Type B pancreatic cell (in vitro differentiated cells): Measurements from ENCODE around the gene SDK1. TPM values are rescaled to one million over a fixed set of nuclear protein-coding genes. Genes with fewer than 3 reads are reported as not detected.

Experiments
- DNase-seq: peaks from one replicate; pipeline ENCODE4 v3.0.0; 2021; ENCODE audit warnings: mixed read lengths; ENCODE audit not compliant: unreplicated experiment; ENCODE audit errors: extremely low spot score
- H3K27ac Mint-ChIP-seq: 2 replicates; pipeline ENCODE4 v1.8.0; 2021; ENCODE audit warnings: mild to moderate bottlenecking, mixed read lengths
- H3K27me3 Mint-ChIP-seq: 2 replicates; pipeline ENCODE4 v1.8.0; 2021; ENCODE audit warnings: mixed read lengths
- H3K36me3 Mint-ChIP-seq: 2 replicates; pipeline ENCODE4 v1.8.0; 2021; ENCODE audit warnings: mixed read lengths
- H3K4me1 Mint-ChIP-seq: one replicate; pipeline ENCODE4 v1.8.0; 2021; ENCODE audit warnings: mixed read lengths; ENCODE audit not compliant: unreplicated experiment
- H3K4me3 Mint-ChIP-seq: 2 replicates; pipeline ENCODE4 v1.8.0; 2021; ENCODE audit warnings: mild to moderate bottlenecking, mixed read lengths
- H3K9me3 Mint-ChIP-seq: 2 replicates; pipeline ENCODE4 v1.8.0; 2021; ENCODE audit warnings: mixed read lengths
- total RNA-seq: library from RNA; stranded (reverse); gene quantifications from 2 replicates; pipeline ENCODE4 v1.2.1, GENCODE V29; 2021; ENCODE audit warnings: low replicate concordance
- TF ChIP-seq, protein P1 (sequence below): fragments of 200-600 bp; sonication (generic); conservative IDR thresholded peaks from 2 replicates; pipeline ENCODE4 v1.5.0; 2021; ENCODE audit warnings: antibody characterized with exemption, mild to moderate bottlenecking

Gene SDK1
- total RNA-seq, 1 donor from 2014 or later: 26.1 TPM

DNA sequence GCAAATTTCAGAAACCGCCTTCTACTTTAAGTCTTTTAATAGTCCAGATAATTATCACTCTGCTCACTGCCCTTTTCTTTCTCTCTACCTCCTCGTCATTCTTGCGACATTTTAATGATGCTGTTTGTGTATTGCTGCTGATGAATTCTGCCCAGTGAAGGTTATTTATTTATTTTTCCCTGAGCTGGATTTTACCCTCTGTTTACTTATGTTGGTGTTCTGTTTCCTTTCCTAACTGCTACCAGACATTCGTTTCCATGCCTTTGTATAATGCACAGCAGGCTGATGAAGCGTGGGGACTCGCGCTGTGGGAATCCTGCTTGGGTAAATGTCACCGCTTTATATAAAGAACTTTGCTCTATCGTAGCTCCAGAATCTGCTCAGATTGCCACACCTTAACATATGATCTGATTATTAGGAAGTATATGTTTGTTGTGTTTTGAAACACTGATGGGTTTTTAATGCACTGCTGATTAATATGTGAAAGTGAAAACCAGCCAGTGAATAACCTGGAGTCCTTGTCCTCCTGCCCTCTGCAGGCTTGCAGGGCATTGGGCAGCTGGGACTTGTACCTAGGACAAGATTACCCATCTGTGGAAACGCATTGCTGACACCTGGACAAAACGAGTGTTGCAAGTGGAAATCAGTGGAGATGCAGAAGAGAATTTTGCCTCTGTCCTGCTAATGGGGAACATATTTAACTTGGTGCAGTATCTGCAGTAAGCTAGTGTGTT lies 291.5 kb downstream of the SDK1 start:
- Mint-ChIP-seq H3K4me1 (peaks cover 19% of the 10 kb centered on the region), H3K27ac (no peak overlapping the region), H3K36me3 (no peaks in the 10 kb centered on the region), H3K4me3 (peak overlapping the region; percentile 27), H3K27me3 (no peaks in the 10 kb centered on the region), H3K9me3 (no peaks in the 10 kb centered on the region)
- no peak for DNase-seq
- TF ChIP-seq, protein P1, sequence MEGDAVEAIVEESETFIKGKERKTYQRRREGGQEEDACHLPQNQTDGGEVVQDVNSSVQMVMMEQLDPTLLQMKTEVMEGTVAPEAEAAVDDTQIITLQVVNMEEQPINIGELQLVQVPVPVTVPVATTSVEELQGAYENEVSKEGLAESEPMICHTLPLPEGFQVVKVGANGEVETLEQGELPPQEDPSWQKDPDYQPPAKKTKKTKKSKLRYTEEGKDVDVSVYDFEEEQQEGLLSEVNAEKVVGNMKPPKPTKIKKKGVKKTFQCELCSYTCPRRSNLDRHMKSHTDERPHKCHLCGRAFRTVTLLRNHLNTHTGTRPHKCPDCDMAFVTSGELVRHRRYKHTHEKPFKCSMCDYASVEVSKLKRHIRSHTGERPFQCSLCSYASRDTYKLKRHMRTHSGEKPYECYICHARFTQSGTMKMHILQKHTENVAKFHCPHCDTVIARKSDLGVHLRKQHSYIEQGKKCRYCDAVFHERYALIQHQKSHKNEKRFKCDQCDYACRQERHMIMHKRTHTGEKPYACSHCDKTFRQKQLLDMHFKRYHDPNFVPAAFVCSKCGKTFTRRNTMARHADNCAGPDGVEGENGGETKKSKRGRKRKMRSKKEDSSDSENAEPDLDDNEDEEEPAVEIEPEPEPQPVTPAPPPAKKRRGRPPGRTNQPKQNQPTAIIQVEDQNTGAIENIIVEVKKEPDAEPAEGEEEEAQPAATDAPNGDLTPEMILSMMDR: no peak

DNA sequence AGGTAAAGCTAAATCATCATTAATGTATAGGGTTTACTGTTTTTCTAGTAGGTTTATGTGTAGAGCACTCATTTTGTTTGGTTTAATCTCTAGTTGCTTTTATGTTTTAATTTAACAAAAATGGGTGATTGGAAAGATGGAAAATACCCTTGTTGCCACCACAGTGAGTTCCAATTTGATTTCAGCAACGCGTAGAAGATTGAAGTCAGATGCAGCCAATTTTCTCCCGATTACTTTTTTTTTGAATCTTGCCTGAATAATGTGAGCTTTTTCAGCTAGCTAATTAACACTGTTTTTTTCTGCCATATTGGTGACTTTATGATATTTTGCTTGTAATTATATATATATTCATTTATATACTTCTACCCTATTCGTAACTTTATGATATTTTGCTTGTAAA lies 293.8 kb downstream of the SDK1 start:
- Mint-ChIP-seq H3K4me3 (no peak overlapping the region), H3K9me3 (no peaks in the 10 kb centered on the region), H3K36me3 (no peaks in the 10 kb centered on the region), H3K27me3 (no peaks in the 10 kb centered on the region), H3K4me1 (peaks cover 19% of the 10 kb centered on the region), H3K27ac (no peak overlapping the region)
- no peak for DNase-seq
- TF ChIP-seq, protein P1: no peak

DNA sequence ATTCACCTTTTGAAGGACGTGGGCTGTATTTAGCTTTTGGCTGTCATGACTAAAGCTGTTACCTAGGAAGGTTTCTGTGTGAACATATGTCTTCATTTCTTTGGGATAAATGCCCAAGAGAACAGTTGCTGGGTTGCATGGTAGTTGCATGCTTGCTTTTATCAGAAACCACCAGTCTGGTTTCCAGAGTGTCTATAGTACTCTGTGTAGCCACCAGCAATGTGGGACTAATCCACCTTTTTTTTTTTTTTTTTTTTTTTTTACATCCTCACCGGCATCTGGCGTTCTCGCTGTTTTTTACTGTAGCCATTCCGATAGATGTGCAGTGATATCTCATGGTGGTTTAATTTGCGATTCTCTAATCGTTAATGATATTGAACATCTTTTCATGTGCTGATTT lies 297.8 kb downstream of the SDK1 start:
- Mint-ChIP-seq H3K27me3 (no peaks in the 10 kb centered on the region), H3K4me3 (no peak overlapping the region), H3K4me1 (no peaks in the 10 kb centered on the region), H3K36me3 (no peaks in the 10 kb centered on the region), H3K27ac (no peak overlapping the region), H3K9me3 (no peaks in the 10 kb centered on the region)
- DNase-seq: no peak
- TF ChIP-seq, protein P1: no peak

GRCh38 chr7:3605222-3605621 lies 304.2 kb downstream of the SDK1 start:
- H3K4me3 Mint-ChIP-seq: no peak overlapping the region
- DNase-seq: no peak
- H3K27ac Mint-ChIP-seq: no peak overlapping the region
- no peaks in the 10 kb centered on the region for H3K9me3 Mint-ChIP-seq
- TF ChIP-seq, protein P1: no peak
- no peaks in the 10 kb centered on the region for H3K4me1 Mint-ChIP-seq
- no peaks in the 10 kb centered on the region for H3K27me3 Mint-ChIP-seq
- no peaks in the 10 kb centered on the region for H3K36me3 Mint-ChIP-seq

GRCh38 chr7:3606436-3606835 lies 305.4 kb downstream of the SDK1 start:
- H3K4me3 Mint-ChIP-seq: no peak overlapping the region
- no peaks in the 10 kb centered on the region for H3K36me3 Mint-ChIP-seq
- DNase-seq: no peak
- H3K27ac Mint-ChIP-seq: no peak overlapping the region
- TF ChIP-seq, protein P1: no peak
- no peaks in the 10 kb centered on the region for H3K4me1 Mint-ChIP-seq
- no peaks in the 10 kb centered on the region for H3K27me3 Mint-ChIP-seq
- no peaks in the 10 kb centered on the region for H3K9me3 Mint-ChIP-seq

- Mint-ChIP-seq H3K4me1 (no peaks in the 10 kb centered on the region), H3K27ac (no peak overlapping the region), H3K9me3 (no peaks in the 10 kb centered on the region)
These were observed 306.8 kb downstream of the SDK1 start for GRCh38 chr7:3607847-3608246.

More at GRCh38 chr7:3607847-3608246, 306.8 kb downstream of the SDK1 start:
- DNase-seq: no peak
- TF ChIP-seq, protein P1: no peak
- Mint-ChIP-seq H3K4me3 (no peak overlapping the region), H3K36me3 (no peaks in the 10 kb centered on the region), H3K27me3 (no peaks in the 10 kb centered on the region)
